ENCODE measurements around the gene PDE7B. TPM values are rescaled to one million over a fixed set of nuclear protein-coding genes. Genes with fewer than 3 reads are reported as not detected.

The PDE7B gene
- total RNA-seq, 6 experiments from 2014 or later, result 1.2 to 5.8 (median 4.5) TPM

GRCh38 chr6:135983718-135984343 is 132.3 kb downstream of the PDE7B start:
- Mint-ChIP-seq H3K27me3 (ENCODE audit: insufficient read depth) (no peaks in the 10 kb centered on the region; the same call in 1 of the 2 replicates), H3K9me3 (no peaks in the 10 kb centered on the region), H3K36me3 (ENCODE audit: low read depth) (peaks cover 4% of the 10 kb centered on the region; the same call in 1 of the 2 replicates), H3K4me1 (ENCODE audit: low read depth) (peaks cover 14% of the 10 kb centered on the region), H3K4me3 (no peak overlapping the region), H3K27ac (no peak overlapping the region)
- TF ChIP-seq CTCF (IDR thresholded peaks at IDR 0.05), result no peak
- no peak for DNase-seq

- Mint-ChIP-seq H3K27me3 (ENCODE audit: insufficient read depth) (no peaks in the 10 kb centered on the region), H3K4me1 (ENCODE audit: low read depth) (peaks cover 14% of the 10 kb centered on the region), H3K4me3 (no peak overlapping the region), H3K36me3 (ENCODE audit: low read depth) (peaks cover 5% of the 10 kb centered on the region; the same call in 1 of the 2 replicates), H3K27ac (no peak overlapping the region), H3K9me3 (no peaks in the 10 kb centered on the region)
- no peak for TF ChIP-seq CTCF (IDR thresholded peaks at IDR 0.05)
- peak; percentile 7 for DNase-seq
Measured at GRCh38 chr6:135985471-135985870, 134.0 kb downstream of the PDE7B start.

GRCh38 chr6:135987226-135987625 is 135.7 kb downstream of the PDE7B start:
- DNase-seq, result no peak
- H3K36me3 Mint-ChIP-seq (ENCODE audit: low read depth), result peaks cover 8% of the 10 kb centered on the region; the same call in 1 of the 2 replicates
- TF ChIP-seq CTCF (IDR thresholded peaks at IDR 0.05), result no peak
- H3K27me3 Mint-ChIP-seq (ENCODE audit: insufficient read depth), result no peaks in the 10 kb centered on the region
- peaks cover 14% of the 10 kb centered on the region for H3K4me1 Mint-ChIP-seq (ENCODE audit: low read depth)
- H3K4me3 Mint-ChIP-seq, result no peak overlapping the region
- no peaks in the 10 kb centered on the region for H3K9me3 Mint-ChIP-seq
- H3K27ac Mint-ChIP-seq, result no peak overlapping the region

GRCh38 chr6:135990439-135990838 is 138.9 kb downstream of the PDE7B start:
- H3K9me3 Mint-ChIP-seq, result no peaks in the 10 kb centered on the region
- no peak for TF ChIP-seq CTCF (IDR thresholded peaks at IDR 0.05)
- DNase-seq, result no peak
- H3K27ac Mint-ChIP-seq, result no peak overlapping the region
- peaks cover 30% of the 10 kb centered on the region for H3K4me1 Mint-ChIP-seq (ENCODE audit: low read depth)
- no peak overlapping the region for H3K4me3 Mint-ChIP-seq
- H3K36me3 Mint-ChIP-seq (ENCODE audit: low read depth), result peaks cover 13% of the 10 kb centered on the region; the same call in 1 of the 2 replicates
- no peaks in the 10 kb centered on the region for H3K27me3 Mint-ChIP-seq (ENCODE audit: insufficient read depth)

- H3K27ac Mint-ChIP-seq, result no peak overlapping the region
- H3K4me3 Mint-ChIP-seq, result no peak overlapping the region
- H3K4me1 Mint-ChIP-seq (ENCODE audit: low read depth), result peaks cover 31% of the 10 kb centered on the region
- no peaks in the 10 kb centered on the region for H3K27me3 Mint-ChIP-seq (ENCODE audit: insufficient read depth)
- no peak for DNase-seq
- no peaks in the 10 kb centered on the region for H3K9me3 Mint-ChIP-seq
- H3K36me3 Mint-ChIP-seq (ENCODE audit: low read depth), result peaks cover 13% of the 10 kb centered on the region; the same call in 1 of the 2 replicates
- TF ChIP-seq CTCF (IDR thresholded peaks at IDR 0.05), result no peak
Measured at GRCh38 chr6:135990855-135991464, 139.5 kb downstream of the PDE7B start.

Measured in HFFc6 (cell line).